Measurements from ENCODE around the gene SLC44A5.
"Not testable (repeated sequence)": the region's sequence is repeated elsewhere in the genome, so short reads cannot be mapped to it uniquely, and the experiment has no call there.

SLC44A5 gene

DNA sequence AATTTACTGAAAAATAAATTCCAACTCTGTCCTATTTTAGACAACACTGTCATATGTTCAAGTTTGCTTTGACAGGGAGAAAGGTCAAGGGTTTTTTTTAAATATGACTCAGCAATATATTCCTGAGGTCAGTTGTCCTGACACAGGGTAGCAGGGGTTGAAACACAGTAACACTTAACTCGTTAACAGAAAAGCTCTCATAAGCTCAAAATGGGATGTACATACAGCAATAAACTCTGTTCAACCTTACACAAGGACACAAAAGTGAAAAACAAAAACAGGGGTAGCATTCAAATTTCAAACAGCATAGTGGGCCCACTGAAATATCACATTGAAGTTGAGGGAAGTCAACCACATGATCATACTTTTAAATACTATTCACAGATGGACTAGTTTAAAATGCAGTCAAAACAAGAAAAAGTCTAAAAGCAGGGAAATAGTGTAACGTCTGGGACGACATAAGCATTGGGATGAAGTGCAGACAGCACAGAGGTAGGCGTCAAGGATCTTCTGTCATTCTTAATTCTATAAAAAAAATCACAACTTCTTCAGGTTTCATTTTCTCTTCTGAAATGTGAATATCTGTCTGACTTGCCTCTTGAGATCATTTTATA, 89.9 kb downstream of the SLC44A5 start:
- DNase-seq = no peak

GRCh38 chr1:75519651-75520427, 91.1 kb downstream of the SLC44A5 start:
- no peak for DNase-seq

- no peak for DNase-seq
Observed at GRCh38 chr1:75518686-75519085, 92.2 kb downstream of the SLC44A5 start.

DNA sequence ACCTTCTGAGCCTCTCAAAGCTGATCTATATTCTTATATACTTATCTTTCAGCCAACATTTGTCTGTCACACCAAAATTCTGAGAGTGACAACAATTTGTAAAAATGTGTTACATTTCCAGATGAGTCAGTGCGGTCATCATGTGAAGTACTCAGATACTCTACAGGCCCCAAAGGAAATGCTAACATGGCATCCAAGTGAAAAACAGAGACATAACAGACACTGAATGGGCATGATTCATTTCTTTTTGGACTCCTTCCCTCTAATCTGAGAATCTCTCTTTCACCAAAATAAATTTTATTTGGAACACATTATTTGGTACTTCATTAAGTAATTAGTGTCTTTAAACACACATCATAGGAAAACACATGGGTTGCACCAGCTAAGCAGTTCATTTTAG, 96.6 kb downstream of the SLC44A5 start:
- no peak for DNase-seq

DNA sequence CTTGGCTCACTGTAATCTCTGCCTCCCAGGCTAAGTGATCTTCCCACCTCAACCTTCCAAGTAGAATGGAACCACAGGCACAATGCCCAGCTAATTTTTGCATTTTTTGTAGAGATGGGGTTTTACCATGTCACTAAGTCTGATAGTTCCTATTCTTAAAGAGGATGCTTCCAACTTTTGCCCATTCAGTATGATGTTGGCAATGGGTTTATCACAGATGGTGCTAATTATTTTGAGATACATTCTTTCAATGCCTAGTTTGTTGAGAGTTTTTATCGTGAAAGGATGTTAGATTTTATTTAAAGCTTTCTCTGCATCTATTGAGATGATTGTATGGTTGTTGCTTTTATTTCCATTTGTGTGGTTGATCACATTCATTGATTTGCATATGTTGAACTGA, 103.9 kb downstream of the SLC44A5 start:
- DNase-seq = no peak

DNA sequence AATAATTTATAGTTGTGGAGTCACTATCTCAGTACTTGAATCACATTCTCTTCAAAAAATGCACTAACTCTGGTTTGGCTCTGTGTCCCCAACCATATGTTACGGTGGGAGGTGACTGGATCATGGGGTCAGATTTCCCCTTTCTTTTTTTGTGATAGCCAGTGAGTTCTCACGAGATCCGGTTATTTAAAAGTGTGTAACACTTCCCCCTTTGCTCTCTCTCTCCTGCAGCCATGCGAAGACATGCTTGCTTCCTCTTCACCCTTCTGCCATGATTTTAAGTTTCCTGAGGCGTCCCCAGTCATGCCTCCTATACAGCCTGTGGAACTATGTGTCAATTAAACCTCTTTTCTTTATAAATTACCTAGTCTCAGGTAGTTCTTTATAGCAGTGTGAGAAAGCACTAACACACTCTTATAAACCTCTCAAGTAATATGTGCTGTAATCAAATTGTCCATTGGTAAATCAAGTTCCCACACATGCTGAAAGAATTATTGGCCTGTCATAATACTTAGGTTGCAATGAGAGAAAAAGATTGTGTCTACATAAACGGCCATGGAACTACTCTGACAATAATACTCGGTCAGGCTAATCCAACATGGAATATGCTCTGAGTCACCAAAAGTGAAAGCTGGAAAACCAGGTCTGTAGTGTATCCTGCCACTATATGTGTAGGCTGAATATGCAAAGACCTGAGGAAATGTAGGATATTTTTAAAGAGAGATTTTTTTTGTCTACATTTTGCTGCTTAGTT, 107.5 kb downstream of the SLC44A5 start:
- DNase-seq = no peak

DNA sequence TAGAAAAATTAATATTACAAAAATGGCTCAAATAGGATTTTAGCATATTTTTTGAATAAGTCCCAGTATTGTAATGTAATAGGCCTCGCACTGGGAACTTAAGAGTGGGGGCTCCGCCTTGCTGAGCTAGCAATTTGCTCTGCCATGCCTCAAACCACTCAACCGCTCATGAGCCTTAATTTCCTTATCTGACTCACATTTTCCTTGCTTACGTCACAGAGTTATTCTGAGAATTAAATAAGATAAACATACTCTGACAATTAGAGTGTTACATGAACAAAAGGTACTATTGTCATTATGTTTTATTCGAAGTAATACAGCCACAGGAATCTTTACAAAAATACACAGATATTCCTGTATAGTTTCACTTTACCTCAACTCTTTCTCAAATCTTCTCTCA, 108.1 kb downstream of the SLC44A5 start:
- no peak for DNase-seq

- DNase-seq = no peak
Observed at GRCh38 chr1:75501577-75502295, 109.2 kb downstream of the SLC44A5 start.

DNA sequence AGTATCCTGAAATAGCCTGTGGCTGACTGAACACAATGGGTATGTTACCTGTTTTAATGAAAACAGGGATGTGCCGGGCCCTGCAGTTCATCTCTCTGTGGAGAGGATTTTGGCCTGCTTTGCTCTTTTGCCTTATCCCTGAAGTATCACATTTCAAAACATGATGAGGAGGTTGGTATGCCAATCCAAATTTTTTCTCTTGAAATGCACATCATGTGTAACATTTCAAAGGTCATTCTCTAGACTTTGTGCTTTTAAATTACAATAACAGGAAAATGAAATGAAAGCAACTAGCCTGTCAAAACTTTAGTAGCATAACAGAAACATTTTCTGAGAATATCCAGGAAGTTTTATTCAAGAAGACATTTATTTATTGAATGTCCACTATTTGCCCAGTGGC, 118.9 kb downstream of the SLC44A5 start:
- DNase-seq = no peak

GRCh38 chr1:75487399-75487798, 123.5 kb downstream of the SLC44A5 start:
- no peak for DNase-seq

- no peak for DNase-seq
Observed at GRCh38 chr1:75484789-75485188, 126.1 kb downstream of the SLC44A5 start.

DNA sequence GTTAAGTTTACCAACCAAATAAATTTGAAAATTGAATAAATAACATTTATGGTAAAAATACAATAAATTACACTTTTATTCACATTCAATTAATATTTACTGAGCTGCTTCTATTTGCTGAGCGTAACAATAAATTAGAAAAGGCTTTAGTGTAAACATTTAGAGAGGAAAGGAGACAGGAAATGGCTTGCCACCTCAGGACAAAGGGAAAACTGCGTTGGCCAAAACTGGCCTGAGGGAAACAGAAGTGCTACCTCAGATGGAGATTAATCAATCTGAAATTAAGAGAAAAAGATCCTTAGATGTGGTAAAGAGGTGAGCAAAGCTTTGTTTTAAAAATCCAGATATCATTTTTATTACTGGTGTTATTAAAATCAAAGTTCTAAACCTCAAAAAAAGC, 128.0 kb downstream of the SLC44A5 start:
- no peak for DNase-seq

GRCh38 chr1:75476486-75476885, 134.4 kb downstream of the SLC44A5 start:
- DNase-seq = not testable (repeated sequence)

- DNase-seq = no peak
Observed at GRCh38 chr1:75475696-75476095, 135.2 kb downstream of the SLC44A5 start.

DNA sequence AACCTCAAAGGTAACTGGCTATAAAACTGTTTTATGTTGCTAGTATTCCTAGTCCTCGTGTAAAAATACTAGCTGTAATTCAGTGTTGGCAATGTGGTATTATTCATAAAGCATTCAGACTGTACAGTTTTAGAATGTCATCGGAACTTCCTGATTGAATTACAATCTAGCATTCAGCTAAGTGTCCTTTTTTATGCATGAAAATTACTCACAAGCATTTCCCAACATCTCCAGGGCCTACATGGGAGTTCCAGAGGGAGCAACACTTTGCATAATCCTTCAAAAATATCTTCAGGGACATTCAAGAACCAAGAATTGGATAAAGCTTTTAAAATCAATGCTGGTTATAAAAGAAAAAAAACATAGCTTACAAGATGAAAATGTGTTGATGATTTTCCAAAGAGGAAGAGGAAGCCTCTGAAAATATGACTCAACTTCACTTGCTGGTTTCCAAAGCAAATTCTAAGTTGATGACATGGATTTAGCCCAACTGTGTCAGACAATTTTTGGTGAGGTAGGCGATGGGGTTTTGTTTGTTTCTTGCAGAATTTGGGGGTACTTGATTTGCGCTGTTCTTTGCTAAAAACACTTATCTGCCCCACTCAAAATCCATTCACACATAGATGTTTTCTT, 137.8 kb downstream of the SLC44A5 start:
- DNase-seq = no peak

- no peak for DNase-seq
Observed at GRCh38 chr1:75472089-75472970, 138.6 kb downstream of the SLC44A5 start.

GRCh38 chr1:75471252-75471651, 139.7 kb downstream of the SLC44A5 start:
- no peak for DNase-seq

DNA sequence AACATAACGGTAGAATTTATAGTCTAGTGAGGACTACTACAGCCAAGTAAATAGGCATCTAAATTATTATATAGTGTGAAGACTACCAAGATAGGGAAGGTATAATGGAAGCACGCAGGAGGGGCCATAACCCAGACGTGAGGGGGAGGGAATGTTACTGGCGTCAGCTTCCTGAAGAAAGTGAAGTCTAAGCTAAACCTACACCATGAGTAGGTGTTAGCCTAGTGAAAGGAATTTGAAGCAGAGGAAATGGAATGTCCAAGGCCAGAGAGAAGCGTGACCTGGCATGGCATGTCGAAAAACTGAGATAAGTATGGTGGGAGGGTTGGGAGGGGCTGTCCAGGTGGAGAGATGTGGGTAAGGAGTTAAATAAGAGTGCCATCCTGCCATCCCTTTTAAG, 140.5 kb downstream of the SLC44A5 start:
- no peak for DNase-seq

- DNase-seq = no peak
Observed at GRCh38 chr1:75469586-75470173, 141.2 kb downstream of the SLC44A5 start.

- DNase-seq = no peak
Observed at GRCh38 chr1:75461808-75462325, 149.0 kb downstream of the SLC44A5 start.

GRCh38 chr1:75449998-75450397, 160.9 kb downstream of the SLC44A5 start:
- DNase-seq = no peak
